GM12874 (cell line): ENCODE measurements around the gene EXOC1.

Experiments used
- TF ChIP-seq, protein P1 (sequence below): IDR thresholded peaks from 2 replicates; pipeline ENCODE4 v1.5.1; 2011; ENCODE audit warnings: low read depth, mild to moderate bottlenecking, control low read depth, low read length, moderate library complexity; ENCODE audit not compliant: insufficient read depth

Gene EXOC1

DNA sequence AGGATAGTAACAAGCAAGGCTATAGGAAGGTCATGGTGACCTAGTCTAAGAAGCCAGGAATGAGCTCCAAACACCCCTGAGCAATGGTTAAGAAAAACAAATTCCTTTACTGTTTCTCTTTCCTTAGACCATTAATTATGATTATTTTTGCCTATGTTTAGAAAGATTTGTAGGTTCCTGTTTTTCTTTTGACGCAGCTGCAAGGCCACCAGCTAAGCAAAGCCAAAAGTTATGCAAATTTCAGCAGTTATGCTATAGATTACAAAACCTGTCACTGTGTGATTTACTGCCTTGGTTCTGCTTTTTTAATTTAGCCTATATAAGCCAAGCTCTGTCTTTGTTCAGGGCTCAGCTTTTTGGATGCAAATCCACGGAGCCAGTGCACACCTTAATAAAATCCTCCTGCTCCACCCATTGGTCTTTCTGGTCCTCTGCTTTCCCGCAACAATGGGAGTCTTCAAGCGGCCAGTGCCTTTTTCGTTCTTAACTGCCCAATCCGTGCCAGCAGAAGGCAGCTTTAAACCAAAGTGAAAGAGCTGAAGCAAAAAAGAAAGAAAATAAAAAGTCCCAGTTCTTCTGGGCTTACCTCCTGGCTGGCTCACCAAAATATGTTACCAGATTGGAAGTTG lies 93.9 kb downstream of the EXOC1 start:
- TF ChIP-seq, protein P1, sequence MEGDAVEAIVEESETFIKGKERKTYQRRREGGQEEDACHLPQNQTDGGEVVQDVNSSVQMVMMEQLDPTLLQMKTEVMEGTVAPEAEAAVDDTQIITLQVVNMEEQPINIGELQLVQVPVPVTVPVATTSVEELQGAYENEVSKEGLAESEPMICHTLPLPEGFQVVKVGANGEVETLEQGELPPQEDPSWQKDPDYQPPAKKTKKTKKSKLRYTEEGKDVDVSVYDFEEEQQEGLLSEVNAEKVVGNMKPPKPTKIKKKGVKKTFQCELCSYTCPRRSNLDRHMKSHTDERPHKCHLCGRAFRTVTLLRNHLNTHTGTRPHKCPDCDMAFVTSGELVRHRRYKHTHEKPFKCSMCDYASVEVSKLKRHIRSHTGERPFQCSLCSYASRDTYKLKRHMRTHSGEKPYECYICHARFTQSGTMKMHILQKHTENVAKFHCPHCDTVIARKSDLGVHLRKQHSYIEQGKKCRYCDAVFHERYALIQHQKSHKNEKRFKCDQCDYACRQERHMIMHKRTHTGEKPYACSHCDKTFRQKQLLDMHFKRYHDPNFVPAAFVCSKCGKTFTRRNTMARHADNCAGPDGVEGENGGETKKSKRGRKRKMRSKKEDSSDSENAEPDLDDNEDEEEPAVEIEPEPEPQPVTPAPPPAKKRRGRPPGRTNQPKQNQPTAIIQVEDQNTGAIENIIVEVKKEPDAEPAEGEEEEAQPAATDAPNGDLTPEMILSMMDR: no peak

DNA sequence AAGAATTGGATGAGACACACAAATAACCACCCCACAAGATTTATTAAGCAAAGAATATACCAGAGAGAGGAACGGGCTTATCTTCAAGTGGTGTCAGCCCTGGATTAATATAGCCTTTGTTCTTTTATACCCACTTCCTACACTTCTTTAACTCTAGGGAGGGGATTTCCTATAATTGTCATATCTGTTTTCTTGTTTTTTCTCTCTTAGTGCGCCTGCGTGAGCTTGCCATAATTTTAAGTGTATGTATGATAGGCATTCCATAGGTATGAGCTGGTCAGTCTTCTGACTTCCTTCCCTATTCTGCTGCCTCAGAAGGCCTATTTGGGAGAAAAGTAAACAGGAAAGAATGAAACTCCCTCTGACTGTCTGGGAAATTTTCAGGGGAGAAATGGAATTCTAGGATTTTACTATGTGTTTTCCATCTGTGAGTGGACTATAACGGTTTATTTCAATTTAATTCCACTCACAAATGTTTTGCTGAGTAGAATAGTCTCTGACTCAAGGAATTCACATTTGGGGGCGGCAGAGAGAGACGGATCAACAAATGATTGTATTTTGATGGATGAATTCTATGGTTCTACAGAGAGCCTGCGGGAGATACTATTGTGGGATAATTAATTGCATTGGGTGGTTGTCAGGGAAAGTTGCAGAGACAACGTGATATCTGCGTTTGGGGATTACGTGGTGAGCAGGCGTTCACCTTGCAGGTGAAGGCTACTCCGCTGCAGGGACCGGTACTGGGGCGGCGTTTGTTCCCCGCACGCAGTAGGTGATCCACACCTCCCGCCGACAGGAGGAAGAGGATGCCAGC lies 94.7 kb downstream of the EXOC1 start:
- TF ChIP-seq, protein P1: no peak

DNA sequence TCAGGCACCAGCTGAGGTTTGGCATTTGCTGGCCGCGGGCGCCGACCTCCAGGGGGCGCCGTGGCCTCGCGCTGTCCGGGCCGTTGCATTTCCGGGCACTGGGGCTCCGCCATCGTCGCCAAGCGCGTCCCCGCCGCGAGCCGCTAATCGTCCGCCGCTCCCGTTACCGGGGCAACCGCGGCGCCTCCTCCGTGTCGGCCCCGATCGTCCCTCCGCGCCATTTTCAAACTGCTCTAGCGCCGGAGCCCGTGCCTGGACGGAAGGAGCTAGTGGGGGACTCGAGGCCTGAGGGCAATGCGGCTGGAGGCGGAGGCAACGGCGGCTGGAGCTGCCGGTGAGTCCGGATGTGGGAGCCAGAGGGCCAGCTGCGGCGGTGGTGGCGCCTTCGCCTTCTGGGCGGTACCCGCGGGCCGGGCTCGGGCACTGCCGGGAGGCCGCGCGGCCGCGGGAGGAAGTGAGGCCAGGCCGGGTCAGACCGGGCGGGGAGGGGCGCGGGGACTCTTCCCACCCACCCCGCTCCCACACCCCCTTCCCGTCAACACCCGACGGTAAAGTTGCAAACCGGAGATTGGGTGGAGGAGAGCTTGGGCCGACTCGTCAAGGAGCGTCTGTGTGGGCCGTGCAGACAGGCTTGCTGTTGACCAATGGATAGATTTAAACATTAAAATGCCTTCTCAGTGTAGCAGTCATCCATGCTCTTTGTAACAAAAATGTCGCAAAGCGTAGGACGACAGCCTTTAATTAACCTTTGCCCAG lies 95.5 kb downstream of the EXOC1 start, which contains the start of gene CEP135:
Gene CEP135 (plus strand): TSS at position 220 of the 756 bp plus-strand sequence. CDS start 3,186 bp downstream, outside the sequence.
- TF ChIP-seq, protein P1: peak; percentile 98

DNA sequence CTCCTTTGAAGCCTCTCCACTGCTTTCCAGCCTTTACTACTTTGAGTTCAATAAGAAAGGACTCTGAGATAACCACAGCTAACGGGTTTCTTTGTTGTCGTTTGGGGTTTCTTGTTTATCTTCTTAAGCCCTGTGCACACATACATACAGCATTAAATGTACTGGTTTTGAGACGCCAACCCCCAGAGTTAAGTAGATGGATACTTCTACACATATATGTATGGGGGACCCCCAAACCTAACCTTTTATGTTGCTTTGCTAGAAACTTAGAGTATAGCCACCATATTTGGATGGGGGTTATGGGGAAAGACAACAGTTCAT lies 96.0 kb downstream of the EXOC1 start:
- TF ChIP-seq, protein P1: no peak

DNA sequence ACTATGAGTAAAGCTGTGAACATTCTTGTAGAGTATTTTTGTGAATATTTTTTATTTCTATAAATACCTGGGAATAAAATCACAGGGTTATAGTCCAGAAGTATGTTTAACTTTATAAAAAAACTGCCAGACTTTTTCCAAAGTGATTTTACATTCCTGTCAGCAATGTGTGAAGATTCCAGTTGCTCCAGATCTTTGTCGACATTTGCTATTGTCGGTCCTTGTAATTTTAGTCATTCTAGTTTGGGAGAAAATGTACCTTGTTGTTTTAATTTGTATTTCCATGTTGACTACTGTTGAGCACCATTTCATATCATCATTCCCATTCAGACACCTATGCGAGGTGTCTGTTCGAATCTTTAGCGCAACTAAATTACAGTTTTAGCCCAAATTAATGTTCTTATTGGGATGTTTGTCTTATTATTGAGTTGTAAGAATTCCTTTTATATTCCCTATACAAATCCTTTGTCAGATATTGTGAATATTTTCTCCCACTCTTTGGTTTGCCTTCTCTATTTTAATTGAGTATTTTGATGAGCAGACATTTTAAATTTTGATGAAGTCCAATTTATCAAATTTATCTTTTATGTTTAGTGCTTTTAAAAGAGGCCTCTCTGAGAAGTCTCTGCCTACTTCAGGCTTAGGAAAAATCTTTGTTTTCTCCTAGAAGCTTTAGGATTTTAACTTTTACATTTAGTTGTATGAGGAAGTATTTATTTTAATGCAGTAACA lies 97.9 kb downstream of the EXOC1 start:
- TF ChIP-seq, protein P1: no peak
